ENCODE data around the gene KCNN3.
"Not testable (repeated sequence)": the region's sequence is repeated elsewhere in the genome, so short reads cannot be mapped to it uniquely, and the experiment has no call there.

DNA sequence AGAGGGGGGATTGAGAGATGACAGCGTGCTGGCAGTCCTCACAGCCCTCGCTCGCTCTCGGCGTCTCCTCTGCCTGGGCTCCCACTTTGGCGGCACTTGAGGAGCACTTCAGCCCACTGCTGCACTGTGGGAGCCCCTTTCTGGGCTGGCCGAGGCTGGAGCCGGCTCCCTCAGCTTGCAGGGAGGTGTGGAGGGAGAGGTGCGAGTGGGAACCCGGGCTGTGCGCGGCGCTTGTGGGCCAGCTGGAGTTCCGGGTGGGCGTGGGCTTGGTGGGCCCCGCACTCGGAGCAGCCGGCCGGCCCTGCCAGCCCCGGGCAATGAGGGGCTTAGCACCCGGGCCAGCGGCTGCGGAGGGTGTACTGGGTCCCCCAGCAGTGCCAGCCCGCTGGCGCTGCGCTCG lies 192.2 kb downstream of the KCNN3 start:
- TF ChIP-seq, protein P1, sequence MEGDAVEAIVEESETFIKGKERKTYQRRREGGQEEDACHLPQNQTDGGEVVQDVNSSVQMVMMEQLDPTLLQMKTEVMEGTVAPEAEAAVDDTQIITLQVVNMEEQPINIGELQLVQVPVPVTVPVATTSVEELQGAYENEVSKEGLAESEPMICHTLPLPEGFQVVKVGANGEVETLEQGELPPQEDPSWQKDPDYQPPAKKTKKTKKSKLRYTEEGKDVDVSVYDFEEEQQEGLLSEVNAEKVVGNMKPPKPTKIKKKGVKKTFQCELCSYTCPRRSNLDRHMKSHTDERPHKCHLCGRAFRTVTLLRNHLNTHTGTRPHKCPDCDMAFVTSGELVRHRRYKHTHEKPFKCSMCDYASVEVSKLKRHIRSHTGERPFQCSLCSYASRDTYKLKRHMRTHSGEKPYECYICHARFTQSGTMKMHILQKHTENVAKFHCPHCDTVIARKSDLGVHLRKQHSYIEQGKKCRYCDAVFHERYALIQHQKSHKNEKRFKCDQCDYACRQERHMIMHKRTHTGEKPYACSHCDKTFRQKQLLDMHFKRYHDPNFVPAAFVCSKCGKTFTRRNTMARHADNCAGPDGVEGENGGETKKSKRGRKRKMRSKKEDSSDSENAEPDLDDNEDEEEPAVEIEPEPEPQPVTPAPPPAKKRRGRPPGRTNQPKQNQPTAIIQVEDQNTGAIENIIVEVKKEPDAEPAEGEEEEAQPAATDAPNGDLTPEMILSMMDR (IDR thresholded peaks at IDR 0.05), result not testable (repeated sequence)
- TF ChIP-seq ZFX (IDR thresholded peaks at IDR 0.05; ENCODE audit: borderline replicate concordance), result not testable (repeated sequence)
